ENCODE results near the gene TSPO. TPM values are rescaled to one million over a fixed set of nuclear protein-coding genes. Genes with fewer than 3 reads are reported as not detected.

Gene TSPO
- total and polyA plus RNA-seq, 2 experiments from 2014 or later = 34.6 to 44.7 TPM

- TF ChIP-seq, protein P1, sequence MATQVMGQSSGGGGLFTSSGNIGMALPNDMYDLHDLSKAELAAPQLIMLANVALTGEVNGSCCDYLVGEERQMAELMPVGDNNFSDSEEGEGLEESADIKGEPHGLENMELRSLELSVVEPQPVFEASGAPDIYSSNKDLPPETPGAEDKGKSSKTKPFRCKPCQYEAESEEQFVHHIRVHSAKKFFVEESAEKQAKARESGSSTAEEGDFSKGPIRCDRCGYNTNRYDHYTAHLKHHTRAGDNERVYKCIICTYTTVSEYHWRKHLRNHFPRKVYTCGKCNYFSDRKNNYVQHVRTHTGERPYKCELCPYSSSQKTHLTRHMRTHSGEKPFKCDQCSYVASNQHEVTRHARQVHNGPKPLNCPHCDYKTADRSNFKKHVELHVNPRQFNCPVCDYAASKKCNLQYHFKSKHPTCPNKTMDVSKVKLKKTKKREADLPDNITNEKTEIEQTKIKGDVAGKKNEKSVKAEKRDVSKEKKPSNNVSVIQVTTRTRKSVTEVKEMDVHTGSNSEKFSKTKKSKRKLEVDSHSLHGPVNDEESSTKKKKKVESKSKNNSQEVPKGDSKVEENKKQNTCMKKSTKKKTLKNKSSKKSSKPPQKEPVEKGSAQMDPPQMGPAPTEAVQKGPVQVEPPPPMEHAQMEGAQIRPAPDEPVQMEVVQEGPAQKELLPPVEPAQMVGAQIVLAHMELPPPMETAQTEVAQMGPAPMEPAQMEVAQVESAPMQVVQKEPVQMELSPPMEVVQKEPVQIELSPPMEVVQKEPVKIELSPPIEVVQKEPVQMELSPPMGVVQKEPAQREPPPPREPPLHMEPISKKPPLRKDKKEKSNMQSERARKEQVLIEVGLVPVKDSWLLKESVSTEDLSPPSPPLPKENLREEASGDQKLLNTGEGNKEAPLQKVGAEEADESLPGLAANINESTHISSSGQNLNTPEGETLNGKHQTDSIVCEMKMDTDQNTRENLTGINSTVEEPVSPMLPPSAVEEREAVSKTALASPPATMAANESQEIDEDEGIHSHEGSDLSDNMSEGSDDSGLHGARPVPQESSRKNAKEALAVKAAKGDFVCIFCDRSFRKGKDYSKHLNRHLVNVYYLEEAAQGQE (IDR thresholded peaks at IDR 0.05; ENCODE audit: unreplicated experiment) = no peak
- TF ChIP-seq ZNF331 (CRISPR knock-in tag; IDR thresholded peaks at IDR 0.05; ENCODE audit: low read depth) = no peak
- no peak for TF ChIP-seq STAT1 (IDR thresholded peaks at IDR 0.05; ENCODE audit: unreplicated experiment)
- no peak for TF ChIP-seq CREB1 (CRISPR knock-in tag; IDR thresholded peaks at IDR 0.05; ENCODE audit: low read depth)
Measured at GRCh38 chr22:43157874-43158546, 6.7 kb downstream of the TSPO start (continued).

- Histone ChIP-seq H3K27ac (ENCODE audit: low read depth) (no peak overlapping the region), H3F3A (replicated peaks; ENCODE audit: low read depth) (no peaks in the 10 kb centered on the region), H3K27me3 (ENCODE audit: insufficient read depth) (no peaks in the 10 kb centered on the region), H3K36me3 (ENCODE audit: insufficient read depth) (no peaks in the 10 kb centered on the region), H4K20me1 (replicated peaks; ENCODE audit: insufficient read depth) (no peaks in the 10 kb centered on the region), H3K4me1 (ENCODE audit: insufficient read depth) (no peaks in the 10 kb centered on the region), H3K79me2 (replicated peaks; ENCODE audit: insufficient read depth) (no peaks in the 10 kb centered on the region), H3K4me3 (no peak overlapping the region), H3K4me2 (no peak overlapping the region), H2AFZ (no peak overlapping the region), H3K9me2 (ENCODE audit: insufficient read depth) (no peaks in the 10 kb centered on the region)
- peaks cover 3% of the 10 kb centered on the region; the same call in 2 of the 3 replicates for H3K4me1 Mint-ChIP-seq
- no peak for DNase-seq (ENCODE audit: low spot score)
- peaks cover 12% of the 10 kb centered on the region for H3K27me3 Mint-ChIP-seq (ENCODE audit: insufficient read depth, low read depth, poor library complexity)
- H3K27ac Mint-ChIP-seq = no peak overlapping the region
- ATAC-seq = no peak
- H3K4me3 Mint-ChIP-seq = no peak overlapping the region
- TF ChIP-seq EZH2phosphoT487 (IDR thresholded peaks at IDR 0.05; ENCODE audit: unreplicated experiment) (no peak), STAT1 (IDR thresholded peaks at IDR 0.05; ENCODE audit: unreplicated experiment) (no peak), NANOG (IDR thresholded peaks at IDR 0.05; ENCODE audit: borderline replicate concordance) (no peak), ETS1 (IDR thresholded peaks at IDR 0.05) (no peak), ZNF331 (CRISPR knock-in tag; IDR thresholded peaks at IDR 0.05; ENCODE audit: low read depth) (no peak), ZNF114 (CRISPR knock-in tag; IDR thresholded peaks at IDR 0.05) (no peak), JUNB (IDR thresholded peaks at IDR 0.05; ENCODE audit: unreplicated experiment) (no peak)
- TF ChIP-seq, protein P2, sequence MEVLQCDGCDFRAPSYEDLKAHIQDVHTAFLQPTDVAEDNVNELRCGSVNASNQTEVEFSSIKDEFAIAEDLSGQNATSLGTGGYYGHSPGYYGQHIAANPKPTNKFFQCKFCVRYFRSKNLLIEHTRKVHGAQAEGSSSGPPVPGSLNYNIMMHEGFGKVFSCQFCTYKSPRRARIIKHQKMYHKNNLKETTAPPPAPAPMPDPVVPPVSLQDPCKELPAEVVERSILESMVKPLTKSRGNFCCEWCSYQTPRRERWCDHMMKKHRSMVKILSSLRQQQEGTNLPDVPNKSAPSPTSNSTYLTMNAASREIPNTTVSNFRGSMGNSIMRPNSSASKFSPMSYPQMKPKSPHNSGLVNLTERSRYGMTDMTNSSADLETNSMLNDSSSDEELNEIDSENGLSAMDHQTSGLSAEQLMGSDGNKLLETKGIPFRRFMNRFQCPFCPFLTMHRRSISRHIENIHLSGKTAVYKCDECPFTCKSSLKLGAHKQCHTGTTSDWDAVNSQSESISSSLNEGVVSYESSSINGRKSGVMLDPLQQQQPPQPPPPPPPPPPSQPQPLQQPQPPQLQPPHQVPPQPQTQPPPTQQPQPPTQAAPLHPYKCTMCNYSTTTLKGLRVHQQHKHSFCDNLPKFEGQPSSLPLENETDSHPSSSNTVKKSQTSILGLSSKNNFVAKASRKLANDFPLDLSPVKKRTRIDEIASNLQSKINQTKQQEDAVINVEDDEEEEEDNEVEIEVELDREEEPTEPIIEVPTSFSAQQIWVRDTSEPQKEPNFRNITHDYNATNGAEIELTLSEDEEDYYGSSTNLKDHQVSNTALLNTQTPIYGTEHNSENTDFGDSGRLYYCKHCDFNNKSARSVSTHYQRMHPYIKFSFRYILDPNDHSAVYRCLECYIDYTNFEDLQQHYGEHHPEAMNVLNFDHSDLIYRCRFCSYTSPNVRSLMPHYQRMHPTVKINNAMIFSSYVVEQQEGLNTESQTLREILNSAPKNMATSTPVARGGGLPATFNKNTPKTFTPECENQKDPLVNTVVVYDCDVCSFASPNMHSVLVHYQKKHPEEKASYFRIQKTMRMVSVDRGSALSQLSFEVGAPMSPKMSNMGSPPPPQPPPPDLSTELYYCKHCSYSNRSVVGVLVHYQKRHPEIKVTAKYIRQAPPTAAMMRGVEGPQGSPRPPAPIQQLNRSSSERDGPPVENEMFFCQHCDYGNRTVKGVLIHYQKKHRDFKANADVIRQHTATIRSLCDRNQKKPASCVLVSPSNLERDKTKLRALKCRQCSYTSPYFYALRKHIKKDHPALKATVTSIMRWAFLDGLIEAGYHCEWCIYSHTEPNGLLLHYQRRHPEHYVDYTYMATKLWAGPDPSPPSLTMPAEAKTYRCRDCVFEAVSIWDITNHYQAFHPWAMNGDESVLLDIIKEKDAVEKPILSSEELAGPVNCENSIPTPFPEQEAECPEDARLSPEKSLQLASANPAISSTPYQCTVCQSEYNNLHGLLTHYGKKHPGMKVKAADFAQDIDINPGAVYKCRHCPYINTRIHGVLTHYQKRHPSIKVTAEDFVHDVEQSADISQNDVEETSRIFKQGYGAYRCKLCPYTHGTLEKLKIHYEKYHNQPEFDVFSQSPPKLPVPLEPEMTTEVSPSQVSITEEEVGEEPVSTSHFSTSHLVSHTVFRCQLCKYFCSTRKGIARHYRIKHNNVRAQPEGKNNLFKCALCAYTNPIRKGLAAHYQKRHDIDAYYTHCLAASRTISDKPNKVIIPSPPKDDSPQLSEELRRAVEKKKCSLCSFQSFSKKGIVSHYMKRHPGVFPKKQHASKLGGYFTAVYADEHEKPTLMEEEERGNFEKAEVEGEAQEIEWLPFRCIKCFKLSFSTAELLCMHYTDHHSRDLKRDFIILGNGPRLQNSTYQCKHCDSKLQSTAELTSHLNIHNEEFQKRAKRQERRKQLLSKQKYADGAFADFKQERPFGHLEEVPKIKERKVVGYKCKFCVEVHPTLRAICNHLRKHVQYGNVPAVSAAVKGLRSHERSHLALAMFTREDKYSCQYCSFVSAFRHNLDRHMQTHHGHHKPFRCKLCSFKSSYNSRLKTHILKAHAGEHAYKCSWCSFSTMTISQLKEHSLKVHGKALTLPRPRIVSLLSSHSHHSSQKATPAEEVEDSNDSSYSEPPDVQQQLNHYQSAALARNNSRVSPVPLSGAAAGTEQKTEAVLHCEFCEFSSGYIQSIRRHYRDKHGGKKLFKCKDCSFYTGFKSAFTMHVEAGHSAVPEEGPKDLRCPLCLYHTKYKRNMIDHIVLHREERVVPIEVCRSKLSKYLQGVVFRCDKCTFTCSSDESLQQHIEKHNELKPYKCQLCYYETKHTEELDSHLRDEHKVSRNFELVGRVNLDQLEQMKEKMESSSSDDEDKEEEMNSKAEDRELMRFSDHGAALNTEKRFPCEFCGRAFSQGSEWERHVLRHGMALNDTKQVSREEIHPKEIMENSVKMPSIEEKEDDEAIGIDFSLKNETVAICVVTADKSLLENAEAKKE (CRISPR knock-in tag; IDR thresholded peaks at IDR 0.05) = no peak
- no peaks in the 10 kb centered on the region for H3K9me3 Mint-ChIP-seq
- H3K36me3 Mint-ChIP-seq (ENCODE audit: low read depth) = no peaks in the 10 kb centered on the region
Measured at GRCh38 chr22:43158778-43159483, 7.6 kb downstream of the TSPO start.
